ENCODE data around the gene GUK1.

Gene GUK1

DNA sequence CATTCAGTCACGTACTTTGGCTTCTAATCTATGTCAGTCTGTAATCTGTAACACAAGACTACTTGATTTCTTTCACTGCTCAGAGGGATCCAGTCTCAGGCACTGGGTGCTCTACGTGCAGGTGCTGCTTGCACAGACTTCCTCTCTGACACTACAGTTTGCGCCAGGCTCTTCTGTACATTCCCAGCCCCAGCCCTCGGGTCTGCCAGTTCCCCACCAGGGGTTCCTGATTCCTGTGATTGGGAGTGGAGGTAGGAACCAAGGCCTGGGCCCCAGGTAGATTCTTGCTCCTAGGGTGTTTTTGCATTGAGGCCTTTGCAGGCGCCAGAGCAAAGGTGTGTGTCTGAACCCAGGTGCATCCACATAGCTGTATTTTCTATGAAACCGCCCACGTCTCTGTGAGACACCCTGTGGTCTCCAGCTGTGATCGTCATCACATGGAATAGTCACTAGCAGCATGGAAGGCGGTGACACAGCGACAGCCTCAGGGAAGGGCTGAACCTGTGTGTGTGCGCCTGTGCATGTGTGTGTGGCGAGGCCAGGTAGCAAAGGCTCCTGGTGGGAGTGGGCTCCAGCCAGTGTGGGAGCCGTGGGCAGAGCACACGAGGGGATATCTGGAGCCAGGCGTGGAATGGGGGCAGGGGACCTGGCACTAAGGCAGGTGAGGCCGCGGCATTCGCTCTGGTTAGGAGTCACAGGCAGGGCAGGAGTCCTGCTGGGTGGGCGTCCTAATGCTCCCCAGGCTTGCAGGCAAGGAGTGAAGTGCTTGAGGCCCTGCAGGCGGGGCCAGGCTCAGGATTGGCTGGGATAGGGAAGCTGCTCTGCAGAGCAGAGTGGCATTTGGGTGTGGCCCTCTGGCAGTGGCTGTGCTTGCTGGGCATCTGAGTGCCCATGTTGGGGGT, 14.8 kb downstream of the GUK1 start:
- Mint-ChIP-seq H3K4me3 (no peak overlapping the region), H3K36me3 (peaks cover 0 to 1% of the 10 kb centered on the region in 2 donors), H3K9me3 (no peaks in the 10 kb centered on the region), H3K27ac (peak overlapping the region; percentile 33), H3K4me1 (peaks cover 11 to 16% of the 10 kb centered on the region in 2 donors), H3K27me3 (peaks cover 6 to 10% of the 10 kb centered on the region in 2 donors)
- no peak for DNase-seq
- no peak for ATAC-seq (replicated peaks)

DNA sequence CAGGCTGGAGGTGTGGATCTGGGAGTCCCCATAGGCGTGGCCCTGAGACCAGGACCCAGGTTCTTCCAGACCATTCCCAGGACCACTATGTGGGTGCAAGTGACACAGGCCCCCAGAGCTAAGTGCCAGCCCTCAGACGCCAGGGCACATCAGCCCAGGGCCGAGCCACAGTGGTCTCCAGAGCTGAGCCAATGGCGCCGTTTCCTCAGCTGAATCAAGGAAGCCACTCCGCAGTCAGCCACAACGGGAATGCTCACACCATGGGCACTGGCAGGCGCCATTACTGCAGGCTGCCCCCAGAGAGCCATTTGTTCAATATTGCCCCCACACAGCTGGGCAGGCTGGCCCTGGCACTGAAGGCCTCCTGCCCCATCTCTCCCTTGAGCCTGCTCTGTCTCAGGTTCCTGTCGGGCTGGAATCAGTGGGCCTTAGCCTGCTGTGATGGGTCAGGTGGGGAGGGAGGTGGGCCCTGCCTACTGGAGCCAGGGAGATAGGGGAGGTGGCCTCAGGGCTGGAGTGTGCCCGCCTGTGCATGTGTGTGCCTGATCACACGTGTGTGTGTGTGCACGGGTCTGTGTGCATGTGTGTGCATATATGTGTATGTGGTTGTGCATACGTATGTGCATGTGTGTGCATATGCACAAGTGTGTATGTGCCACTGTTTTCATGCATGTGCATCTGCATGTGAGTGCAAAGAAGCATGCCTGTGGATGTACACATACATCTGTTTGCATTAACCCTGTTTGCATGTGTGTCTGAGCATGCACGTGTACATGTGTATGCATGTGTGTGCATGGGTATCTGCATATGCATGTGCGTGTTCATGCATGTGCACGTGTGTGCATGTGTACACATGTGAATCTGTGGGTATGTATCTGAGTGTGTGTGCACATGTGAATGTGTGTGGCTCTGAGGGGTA, 15.8 kb downstream of the GUK1 start:
- Mint-ChIP-seq H3K27me3 (peaks cover 6 to 10% of the 10 kb centered on the region in 2 donors), H3K4me1 (peaks cover 11 to 16% of the 10 kb centered on the region in 2 donors), H3K4me3 (no peak overlapping the region), H3K9me3 (no peaks in the 10 kb centered on the region), H3K36me3 (peaks cover 0 to 1% of the 10 kb centered on the region in 2 donors), H3K27ac (no peak overlapping the region)
- no peak for ATAC-seq (replicated peaks)
- DNase-seq = no peak

DNA sequence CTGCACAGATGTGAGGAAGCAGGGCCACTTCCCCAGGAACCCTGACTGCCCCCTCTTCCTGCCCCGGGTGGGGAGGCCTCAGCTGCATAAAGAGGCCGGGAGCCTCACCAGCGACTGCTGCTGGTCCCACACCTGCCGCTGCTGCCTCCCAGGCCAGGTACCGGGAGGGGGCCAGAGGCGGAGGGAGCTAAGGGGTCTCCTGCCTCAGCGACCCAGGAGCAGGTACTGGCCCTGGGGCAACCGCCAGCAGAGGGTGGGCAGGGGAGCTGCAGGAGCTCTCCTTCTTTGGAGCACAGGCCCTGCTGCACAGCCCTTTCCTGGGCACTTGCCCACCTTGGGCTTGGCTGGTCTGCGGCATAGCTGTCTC, 16.4 kb downstream of the GUK1 start:
- peaks cover 10% of the 10 kb centered on the region in 2 donors for H3K27me3 Mint-ChIP-seq
- H3K9me3 Mint-ChIP-seq = no peaks in the 10 kb centered on the region
- H3K4me1 Mint-ChIP-seq = peaks cover 8 to 16% of the 10 kb centered on the region in 2 donors
- ATAC-seq (replicated peaks) (no peak), DNase-seq (no peak)
- no peak overlapping the region for H3K27ac Mint-ChIP-seq
- peaks cover 0 to 1% of the 10 kb centered on the region in 2 donors for H3K36me3 Mint-ChIP-seq
- H3K4me3 Mint-ChIP-seq = no peak overlapping the region

DNA sequence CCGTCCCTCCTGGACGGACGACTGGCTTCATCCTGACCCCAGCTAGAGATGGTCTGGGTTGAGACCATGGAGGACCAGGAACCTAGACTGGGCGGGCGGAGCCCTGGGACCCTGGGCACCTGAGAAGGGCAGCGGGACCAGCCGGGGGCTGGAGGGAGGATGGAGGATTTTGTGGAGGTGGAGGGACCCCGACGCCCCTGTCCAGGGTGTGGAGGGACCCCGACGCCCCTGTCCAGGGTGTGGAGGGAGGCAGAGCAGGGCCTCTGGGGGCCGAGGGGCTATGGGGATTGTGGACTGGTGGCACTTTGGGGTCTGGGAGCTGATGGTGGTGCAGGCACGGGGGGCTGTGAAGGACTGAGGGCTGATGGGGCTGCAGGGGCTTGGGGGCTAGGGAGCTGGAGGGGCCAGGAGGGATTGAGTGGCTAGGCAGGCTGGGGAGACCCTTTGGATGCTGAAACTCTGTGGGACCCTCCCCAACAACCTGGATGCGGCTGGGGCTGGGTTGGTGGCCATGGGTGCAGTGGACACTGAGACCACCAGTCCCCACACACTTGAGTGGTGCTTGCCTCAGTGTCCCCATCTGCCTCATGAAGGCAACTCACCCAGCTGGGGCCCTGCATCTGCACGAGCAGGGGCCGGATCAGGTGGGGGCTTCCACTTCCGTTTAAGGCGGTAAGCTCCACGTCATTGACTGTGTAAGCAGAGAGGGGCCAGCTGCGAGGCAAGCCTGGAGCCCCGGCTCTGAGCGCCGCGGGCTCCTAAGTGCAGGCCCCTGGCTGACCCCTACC, 17.1 kb downstream of the GUK1 start:
- H3K36me3 Mint-ChIP-seq = peaks cover 0 to 1% of the 10 kb centered on the region in 2 donors
- peak in 1 of 2 donors; percentile 25 for ATAC-seq (replicated peaks)
- peaks cover 8 to 22% of the 10 kb centered on the region in 2 donors for H3K4me1 Mint-ChIP-seq
- H3K27ac Mint-ChIP-seq = peak overlapping the region; percentile 54
- H3K4me3 Mint-ChIP-seq = no peak overlapping the region
- H3K9me3 Mint-ChIP-seq = no peaks in the 10 kb centered on the region
- peaks cover 10 to 12% of the 10 kb centered on the region in 2 donors for H3K27me3 Mint-ChIP-seq
- DNase-seq = no peak

DNA sequence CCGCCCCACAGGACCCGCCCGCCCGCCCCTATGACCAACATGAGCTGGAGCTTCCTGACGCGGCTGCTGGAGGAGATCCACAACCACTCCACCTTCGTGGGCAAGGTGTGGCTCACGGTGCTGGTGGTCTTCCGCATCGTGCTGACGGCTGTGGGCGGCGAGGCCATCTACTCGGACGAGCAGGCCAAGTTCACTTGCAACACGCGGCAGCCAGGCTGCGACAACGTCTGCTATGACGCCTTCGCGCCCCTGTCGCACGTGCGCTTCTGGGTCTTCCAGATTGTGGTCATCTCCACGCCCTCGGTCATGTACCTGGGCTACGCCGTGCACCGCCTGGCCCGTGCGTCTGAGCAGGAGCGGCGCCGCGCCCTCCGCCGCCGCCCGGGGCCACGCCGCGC, 17.6 kb downstream of the GUK1 start:
- Mint-ChIP-seq H3K36me3 (peaks cover 0 to 1% of the 10 kb centered on the region in 2 donors), H3K27me3 (peaks cover 10 to 12% of the 10 kb centered on the region in 2 donors), H3K4me1 (peaks cover 9 to 24% of the 10 kb centered on the region in 2 donors), H3K27ac (no peak overlapping the region), H3K4me3 (no peak overlapping the region), H3K9me3 (no peaks in the 10 kb centered on the region)
- ATAC-seq (replicated peaks) = no peak
- DNase-seq = no peak

DNA sequence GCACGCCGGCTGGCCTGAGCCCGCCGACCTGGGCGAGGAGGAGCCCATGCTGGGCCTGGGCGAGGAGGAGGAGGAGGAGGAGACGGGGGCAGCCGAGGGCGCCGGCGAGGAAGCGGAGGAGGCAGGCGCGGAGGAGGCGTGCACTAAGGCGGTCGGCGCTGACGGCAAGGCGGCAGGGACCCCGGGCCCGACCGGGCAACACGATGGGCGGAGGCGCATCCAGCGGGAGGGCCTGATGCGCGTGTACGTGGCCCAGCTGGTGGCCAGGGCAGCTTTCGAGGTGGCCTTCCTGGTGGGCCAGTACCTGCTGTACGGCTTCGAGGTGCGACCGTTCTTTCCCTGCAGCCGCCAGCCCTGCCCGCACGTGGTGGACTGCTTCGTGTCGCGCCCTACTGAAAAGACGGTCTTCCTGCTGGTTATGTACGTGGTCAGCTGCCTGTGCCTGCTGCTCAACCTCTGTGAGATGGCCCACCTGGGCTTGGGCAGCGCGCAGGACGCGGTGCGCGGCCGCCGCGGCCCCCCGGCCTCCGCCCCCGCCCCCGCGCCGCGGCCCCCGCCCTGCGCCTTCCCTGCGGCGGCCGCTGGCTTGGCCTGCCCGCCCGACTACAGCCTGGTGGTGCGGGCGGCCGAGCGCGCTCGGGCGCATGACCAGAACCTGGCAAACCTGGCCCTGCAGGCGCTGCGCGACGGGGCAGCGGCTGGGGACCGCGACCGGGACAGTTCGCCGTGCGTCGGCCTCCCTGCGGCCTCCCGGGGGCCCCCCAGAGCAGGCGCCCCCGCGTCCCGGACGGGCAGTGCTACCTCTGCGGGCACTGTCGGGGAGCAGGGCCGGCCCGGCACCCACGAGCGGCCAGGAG, 18.3 kb downstream of the GUK1 start:
- H3K27me3 Mint-ChIP-seq = peaks cover 10 to 12% of the 10 kb centered on the region in 2 donors
- H3K9me3 Mint-ChIP-seq = no peaks in the 10 kb centered on the region
- peaks cover 9 to 20% of the 10 kb centered on the region in 2 donors for H3K4me1 Mint-ChIP-seq
- no peak overlapping the region for H3K27ac Mint-ChIP-seq
- H3K4me3 Mint-ChIP-seq = no peak overlapping the region
- ATAC-seq (replicated peaks) (no peak), DNase-seq (no peak)
- peaks cover 0 to 1% of the 10 kb centered on the region in 2 donors for H3K36me3 Mint-ChIP-seq

DNA sequence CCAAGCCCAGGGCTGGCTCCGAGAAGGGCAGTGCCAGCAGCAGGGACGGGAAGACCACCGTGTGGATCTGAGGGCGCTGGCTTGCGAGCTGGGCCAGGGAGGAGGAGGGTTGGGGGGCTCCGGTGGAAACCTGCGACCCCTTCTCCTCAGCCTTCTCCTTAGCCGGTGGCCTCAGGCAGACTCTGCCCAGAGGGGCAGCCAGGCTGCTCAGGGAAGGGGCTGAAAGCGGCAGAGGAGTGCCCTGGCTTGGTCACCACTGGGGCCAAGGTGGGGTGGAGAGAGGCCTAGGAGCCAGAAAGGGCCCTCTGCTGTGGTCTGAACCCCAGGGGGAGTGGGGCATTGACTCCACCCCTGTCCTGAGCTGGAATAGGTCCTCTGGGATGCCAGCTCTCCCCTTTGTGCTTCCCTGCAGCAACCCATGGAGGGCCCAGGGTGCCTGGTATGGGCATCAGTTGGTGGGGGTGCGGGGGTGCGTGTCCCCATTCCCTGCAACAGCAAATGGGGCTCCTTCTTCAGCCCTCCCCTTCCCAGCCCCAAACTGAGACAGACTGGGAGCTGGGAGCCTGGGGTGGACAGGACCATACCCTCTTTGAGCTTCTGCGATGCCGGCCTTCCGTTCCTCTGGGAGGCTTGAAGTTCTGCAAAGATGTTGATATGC, 19.1 kb downstream of the GUK1 start:
- ATAC-seq (replicated peaks) = no peak
- no peak overlapping the region for H3K4me3 Mint-ChIP-seq
- no peak for DNase-seq
- H3K9me3 Mint-ChIP-seq = no peaks in the 10 kb centered on the region
- no peak overlapping the region for H3K27ac Mint-ChIP-seq
- peaks cover 8 to 22% of the 10 kb centered on the region in 2 donors for H3K4me1 Mint-ChIP-seq
- peaks cover 0 to 1% of the 10 kb centered on the region in 2 donors for H3K36me3 Mint-ChIP-seq
- peaks cover 10 to 12% of the 10 kb centered on the region in 2 donors for H3K27me3 Mint-ChIP-seq

DNA sequence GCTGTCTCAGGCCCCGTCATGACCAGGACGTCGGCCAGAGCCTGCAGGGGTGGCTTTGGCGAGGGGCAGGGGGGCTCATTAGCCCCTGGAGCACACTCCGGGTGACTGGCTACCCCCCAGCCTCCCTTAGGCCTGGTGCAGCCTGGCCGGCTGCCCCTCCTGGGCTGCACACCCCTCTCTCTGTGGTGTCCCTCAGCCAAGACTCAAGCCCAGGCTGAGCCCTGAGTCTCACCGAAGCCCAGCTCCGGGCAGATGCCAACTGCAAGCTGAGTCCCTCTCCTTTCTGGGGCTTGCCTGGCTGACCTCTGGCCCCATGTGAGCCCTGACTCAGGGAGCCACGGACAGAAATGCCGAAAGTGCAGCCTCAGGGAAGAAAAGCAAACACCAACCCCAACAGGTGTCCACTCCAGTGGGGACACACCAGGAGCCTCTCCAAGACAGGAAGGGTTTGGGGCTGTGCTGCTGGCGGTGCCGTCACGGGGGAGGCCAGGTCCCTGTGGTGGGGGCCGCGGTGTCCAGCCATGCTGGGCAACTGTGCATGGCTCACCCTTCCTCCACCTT, 20.2 kb downstream of the GUK1 start:
- Mint-ChIP-seq H3K4me1 (peaks cover 11 to 30% of the 10 kb centered on the region in 2 donors), H3K27me3 (peaks cover 10 to 12% of the 10 kb centered on the region in 2 donors), H3K36me3 (peaks cover 1 to 3% of the 10 kb centered on the region in 2 donors), H3K27ac (no peak overlapping the region), H3K4me3 (no peak overlapping the region), H3K9me3 (no peaks in the 10 kb centered on the region)
- no peak for ATAC-seq (replicated peaks)
- no peak for DNase-seq

DNA sequence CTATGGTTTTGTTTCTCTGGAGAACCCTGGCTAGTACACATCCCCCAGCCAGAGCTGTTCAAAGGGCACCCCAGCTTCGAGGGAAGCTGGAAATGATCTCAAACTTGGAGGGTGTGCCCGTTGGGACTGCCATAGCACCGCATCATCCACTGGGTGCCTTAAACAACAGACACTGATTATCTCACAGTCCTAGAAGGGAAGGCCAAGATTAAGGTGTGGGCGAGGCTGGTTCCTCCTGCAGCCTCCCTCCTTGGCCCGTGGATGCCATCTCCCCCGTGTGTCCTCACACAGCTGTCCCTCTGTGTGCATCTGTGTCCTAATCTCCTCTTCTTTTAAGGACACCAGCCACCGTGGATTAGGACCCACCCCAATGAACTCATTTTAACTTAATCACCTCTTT, 21.3 kb downstream of the GUK1 start:
- H3K4me1 Mint-ChIP-seq = peaks cover 11 to 31% of the 10 kb centered on the region in 2 donors
- H3K36me3 Mint-ChIP-seq = peaks cover 1 to 3% of the 10 kb centered on the region in 2 donors
- ATAC-seq (replicated peaks) = no peak
- H3K27me3 Mint-ChIP-seq = peaks cover 9 to 12% of the 10 kb centered on the region in 2 donors
- H3K27ac Mint-ChIP-seq = no peak overlapping the region
- DNase-seq = no peak
- no peak overlapping the region for H3K4me3 Mint-ChIP-seq
- no peaks in the 10 kb centered on the region for H3K9me3 Mint-ChIP-seq

DNA sequence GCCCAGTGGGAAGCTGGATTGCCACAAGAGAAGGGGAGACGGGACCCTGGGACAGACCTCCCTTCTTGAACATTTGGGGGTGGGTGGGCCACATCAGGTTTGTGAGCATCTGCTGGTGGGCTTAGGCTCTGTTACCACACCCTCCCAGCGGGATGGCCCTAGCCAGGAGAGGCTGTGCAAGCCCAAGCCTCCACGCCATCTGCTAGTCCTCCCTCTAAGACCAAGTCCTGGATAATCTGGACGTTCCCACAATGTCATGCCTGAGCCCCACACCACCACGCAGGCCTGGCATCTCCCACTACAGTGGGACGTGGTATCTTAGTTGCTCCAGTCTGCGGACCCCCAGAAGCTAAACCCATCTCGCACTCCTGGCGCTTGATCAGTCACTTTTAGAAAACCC, 21.8 kb downstream of the GUK1 start:
- Mint-ChIP-seq H3K4me3 (no peak overlapping the region), H3K36me3 (peaks cover 1 to 3% of the 10 kb centered on the region in 2 donors), H3K27me3 (peaks cover 4 to 10% of the 10 kb centered on the region in 2 donors), H3K4me1 (peaks cover 15 to 33% of the 10 kb centered on the region in 2 donors), H3K9me3 (no peaks in the 10 kb centered on the region), H3K27ac (no peak overlapping the region)
- ATAC-seq (replicated peaks) (no peak), DNase-seq (no peak)

DNA sequence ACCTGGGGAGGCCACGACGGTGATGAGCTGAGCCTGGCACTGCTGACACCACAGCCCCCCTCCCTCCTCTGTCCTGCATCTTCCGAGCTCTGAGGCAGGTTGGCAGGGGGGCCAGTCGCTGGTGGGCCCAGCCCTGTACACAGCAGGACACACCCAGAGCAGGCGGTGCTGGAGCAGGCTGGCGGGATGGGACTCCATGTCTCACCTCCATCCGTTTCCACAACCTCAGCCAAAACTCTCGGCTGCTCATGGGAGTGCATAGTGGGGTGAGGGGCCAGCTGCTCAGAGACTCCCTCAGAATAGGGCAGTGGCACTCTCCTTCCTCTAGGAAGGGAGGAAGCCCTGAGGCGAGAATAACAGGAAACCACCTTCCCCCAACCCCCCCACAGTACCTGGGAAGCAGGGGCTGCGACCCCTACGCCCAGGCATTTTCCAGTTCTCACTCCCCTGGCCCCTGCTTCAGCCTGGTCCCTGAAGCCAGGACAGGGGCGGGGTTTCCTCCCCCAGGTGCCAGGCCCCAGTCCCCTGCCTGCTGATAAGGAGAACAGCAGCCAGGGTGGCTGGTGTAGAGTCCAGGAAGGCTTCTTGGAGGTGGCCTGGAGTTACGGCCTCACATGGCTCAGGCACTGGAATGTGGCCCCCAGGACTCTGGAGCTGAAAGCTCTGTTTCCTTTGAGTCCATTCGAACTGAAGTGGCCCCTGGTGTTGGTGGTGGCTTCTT, 22.4 kb downstream of the GUK1 start:
- Mint-ChIP-seq H3K9me3 (no peaks in the 10 kb centered on the region), H3K36me3 (peaks cover 0 to 3% of the 10 kb centered on the region in 2 donors), H3K4me3 (no peak overlapping the region), H3K27ac (no peak overlapping the region), H3K4me1 (peaks cover 17 to 32% of the 10 kb centered on the region in 2 donors), H3K27me3 (peaks cover 0 to 6% of the 10 kb centered on the region in 2 donors)
- DNase-seq (no peak), ATAC-seq (replicated peaks) (no peak)

All from stimulated activated naive B cell treated with anti-CD40 and anti-IgM and Interleukin-4, amounts not matched to agents 10 μg/mL and 1 μg/mL and 100 μg/mL, for 72 hours (primary cell).